GM12873 (cell line): ENCODE results near the gene BCKDK.

Source experiments
- CTCF ChIP-seq: IDR thresholded peaks from 2 replicates; pipeline ENCODE4 v1.5.1; 2012; ENCODE audit warnings: low read depth, mild to moderate bottlenecking, moderate library complexity, low read length, control low read depth; ENCODE audit not compliant: insufficient read depth; ENCODE audit errors: missing control alignments

The BCKDK gene

GRCh38 chr16:31085873-31086628 is 22.1 kb upstream of the BCKDK start:
- TF ChIP-seq CTCF = no peak

DNA sequence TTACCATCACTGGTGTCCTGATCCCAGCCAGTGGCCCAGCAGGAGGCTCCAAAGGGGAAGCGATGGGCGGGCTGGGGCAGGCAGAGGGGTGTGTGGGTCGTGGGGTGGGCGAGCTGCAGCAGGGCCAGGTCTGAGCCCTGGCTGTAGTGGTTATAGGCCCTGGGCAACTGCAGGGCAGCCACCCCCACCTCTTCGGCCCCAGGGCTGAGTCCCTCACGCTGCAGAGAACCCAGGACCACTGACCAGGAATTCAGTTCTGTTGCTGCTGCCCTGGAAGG is 21.6 kb upstream of the BCKDK start:
- TF ChIP-seq CTCF = no peak

GRCh38 chr16:31087481-31087880 is 20.7 kb upstream of the BCKDK start:
- no peak for TF ChIP-seq CTCF

DNA sequence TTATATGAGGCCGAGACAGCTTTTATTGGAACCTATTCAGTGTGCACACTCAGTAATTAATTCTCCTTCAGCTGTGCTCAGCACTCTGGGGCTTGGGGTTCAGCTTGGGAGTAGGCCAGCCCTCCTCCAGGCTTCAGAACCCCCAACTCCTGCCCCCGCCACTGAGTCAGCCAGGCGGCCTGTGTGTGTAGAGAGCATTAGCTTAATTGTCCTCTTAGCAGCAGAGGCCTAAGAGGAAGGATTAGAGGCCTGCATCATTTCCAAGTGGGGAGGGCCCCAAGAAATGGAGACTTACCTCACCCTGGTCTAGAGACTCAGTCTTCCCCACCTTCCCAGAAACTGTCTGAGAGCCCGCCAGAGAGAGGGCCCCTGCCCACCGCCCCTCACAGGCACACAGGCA is 20.2 kb upstream of the BCKDK start:
- no peak for TF ChIP-seq CTCF

DNA sequence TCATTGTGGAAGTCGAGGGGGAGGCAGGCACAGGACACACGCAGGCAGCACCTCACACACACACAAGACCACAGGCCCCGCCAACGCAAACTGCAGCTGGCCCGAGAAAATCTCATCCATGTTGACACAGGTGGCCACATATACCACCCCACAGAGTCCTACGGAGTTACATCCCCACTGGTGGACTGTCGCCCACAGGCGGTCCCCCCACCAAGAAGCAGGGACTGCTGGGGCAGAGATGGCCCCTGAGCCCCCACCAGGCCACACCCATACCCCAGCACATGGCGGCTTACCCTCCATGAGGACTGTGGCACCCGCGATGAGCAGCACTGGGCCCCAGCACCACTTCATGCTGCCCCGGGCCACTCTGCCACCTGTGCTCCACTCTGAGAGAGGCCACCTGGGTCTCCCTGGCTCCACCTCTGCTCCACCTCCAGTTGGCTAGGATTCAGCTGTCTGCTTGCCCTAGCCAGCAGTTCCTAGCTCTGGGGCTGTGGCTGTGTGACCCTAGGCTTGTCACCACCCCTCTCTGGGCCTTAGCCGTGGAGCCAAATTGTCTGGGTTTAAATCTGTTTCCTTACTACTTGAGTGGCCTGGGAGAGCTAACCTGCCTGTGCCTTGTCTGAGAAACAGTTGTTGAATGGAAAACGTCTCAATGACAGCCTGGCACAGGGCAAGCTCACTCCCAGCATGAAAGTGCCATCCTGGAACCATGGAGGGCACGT is 19.6 kb upstream of the BCKDK start, which contains the start of gene PRSS53:
Gene PRSS53, minus strand, starts transcription at position 485 of the 725 bp plus-strand sequence. Its CDS starts 134 bp downstream, at position 351.
- no peak for TF ChIP-seq CTCF

- TF ChIP-seq CTCF = no peak
These were observed 19.0 kb upstream of the BCKDK start for GRCh38 chr16:31089199-31089598.

DNA sequence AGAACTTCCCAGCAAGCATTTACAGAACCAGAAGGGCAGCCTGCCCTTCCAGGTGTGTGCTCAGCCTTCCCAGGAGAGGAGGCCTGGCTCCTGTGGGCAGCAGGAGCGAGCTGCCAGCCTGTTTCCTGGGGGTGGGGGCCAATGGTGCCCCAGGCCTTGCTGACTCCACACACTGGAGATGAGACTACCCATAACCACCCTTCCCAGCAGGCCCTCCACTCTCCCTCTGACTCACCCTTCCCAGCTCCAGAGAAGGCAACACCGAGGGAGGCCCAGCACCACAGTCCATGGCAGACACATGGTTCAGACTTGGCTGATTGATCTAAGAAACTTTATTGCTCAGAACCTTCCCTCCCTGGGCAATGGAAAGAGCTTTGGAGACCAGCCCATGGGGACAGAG is 17.6 kb upstream of the BCKDK start:
- TF ChIP-seq CTCF = no peak
